ENCODE data around the gene GABPB1.
"Not testable (repeated sequence)": the region's sequence is repeated elsewhere in the genome, so short reads cannot be mapped to it uniquely, and the experiment has no call there.

The GABPB1 gene

GRCh38 chr15:50354838-50355618 is at the start of gene GABPB1:
Gene GABPB1 (minus strand): TSS chr15:50355198. CDS start chr15:50309798, 45,400 bp downstream.
- DNase-seq, result peak; percentile 83

- DNase-seq, result not testable (repeated sequence)
Observed at GRCh38 chr15:50391561-50391960, 36.6 kb upstream of the GABPB1 start.

- DNase-seq, result no peak
Observed at GRCh38 chr15:50390554-50391264, 35.7 kb upstream of the GABPB1 start.

- DNase-seq, result not testable (repeated sequence)
Observed at GRCh38 chr15:50382408-50382807, 27.4 kb upstream of the GABPB1 start.

GRCh38 chr15:50381438-50381837 is 26.4 kb upstream of the GABPB1 start:
- DNase-seq, result no peak

GRCh38 chr15:50380089-50380488 is 25.1 kb upstream of the GABPB1 start:
- DNase-seq, result no peak

- not testable (repeated sequence) for DNase-seq
Observed at GRCh38 chr15:50379413-50379812, 24.4 kb upstream of the GABPB1 start.

- no peak for DNase-seq
Observed at GRCh38 chr15:50378776-50379175, 23.8 kb upstream of the GABPB1 start.

GRCh38 chr15:50377867-50378751 is 23.1 kb upstream of the GABPB1 start:
- no peak for DNase-seq

GRCh38 chr15:50369564-50369963 is 14.6 kb upstream of the GABPB1 start:
- not testable (repeated sequence) for DNase-seq

- no peak for DNase-seq
Observed at GRCh38 chr15:50365971-50366370, 11.0 kb upstream of the GABPB1 start.

GRCh38 chr15:50365570-50365969 is 10.6 kb upstream of the GABPB1 start:
- DNase-seq, result no peak

- no peak for DNase-seq
Observed at GRCh38 chr15:50363612-50364011, 8.6 kb upstream of the GABPB1 start.

GRCh38 chr15:50361756-50362155 is 6.8 kb upstream of the GABPB1 start:
- DNase-seq, result no peak

- DNase-seq, result no peak
Observed at GRCh38 chr15:50358845-50359244, 3.8 kb upstream of the GABPB1 start.

- DNase-seq, result no peak
Observed at GRCh38 chr15:50355980-50356379, 982 bp upstream of the GABPB1 start.

- DNase-seq, result no peak
Observed at GRCh38 chr15:50355619-50355905, 564 bp upstream of the GABPB1 start.

- peak; percentile 45 for DNase-seq
Observed at GRCh38 chr15:50353975-50354837, 792 bp downstream of the GABPB1 start.

- no peak for DNase-seq
Observed at GRCh38 chr15:50353251-50353974, 1.6 kb downstream of the GABPB1 start.

GRCh38 chr15:50350621-50351020 is 4.4 kb downstream of the GABPB1 start:
- no peak for DNase-seq

GRCh38 chr15:50345298-50345697 is 9.7 kb downstream of the GABPB1 start:
- no peak for DNase-seq

- DNase-seq, result no peak
Observed at GRCh38 chr15:50344006-50344464, 11.0 kb downstream of the GABPB1 start.

Data from activated effector memory CD4-positive, alpha-beta T cell treated with Interleukin-2 at 50 U/mL for 16 hours (primary cell).